Glutamatergic neuron (in vitro differentiated cells): ENCODE data around the gene NFKBIE. TPM values are rescaled to one million over a fixed set of nuclear protein-coding genes. Genes with fewer than 3 reads are reported as not detected.

ENCODE experiments used
- DNase-seq: peaks from one replicate; pipeline ENCODE4 v3.0.0; 2022
- H3K27ac Mint-ChIP-seq: one replicate; pipeline ENCODE4 v1.8.0; 2020; ENCODE audit warnings: mild to moderate bottlenecking, mixed read lengths, inconsistent platforms; ENCODE audit not compliant: unreplicated experiment
- H3K27me3 Mint-ChIP-seq: one replicate; pipeline ENCODE4 v1.8.0; 2020; ENCODE audit warnings: mild to moderate bottlenecking, moderate library complexity, mixed read lengths, inconsistent platforms; ENCODE audit not compliant: unreplicated experiment
- H3K36me3 Mint-ChIP-seq: one replicate; pipeline ENCODE4 v1.8.0; 2020; ENCODE audit warnings: mild to moderate bottlenecking, mixed read lengths, inconsistent platforms; ENCODE audit not compliant: unreplicated experiment
- H3K4me1 Mint-ChIP-seq: one replicate; pipeline ENCODE4 v1.8.0; 2020; ENCODE audit warnings: mild to moderate bottlenecking, low read depth, mixed read lengths, inconsistent platforms; ENCODE audit not compliant: unreplicated experiment
- H3K4me3 Mint-ChIP-seq: one replicate; pipeline ENCODE4 v1.8.0; 2020; ENCODE audit warnings: mild to moderate bottlenecking, mixed read lengths, inconsistent platforms; ENCODE audit not compliant: unreplicated experiment
- H3K9me3 Mint-ChIP-seq: one replicate; pipeline ENCODE4 v1.8.0; 2020; ENCODE audit warnings: mild to moderate bottlenecking, moderate library complexity, mixed read lengths, inconsistent platforms; ENCODE audit not compliant: unreplicated experiment
- CTCF ChIP-seq: fragments of 200-600 bp; sonication (generic); IDR thresholded peaks from one replicate; pipeline ENCODE4 v1.5.0; 2021; ENCODE audit not compliant: partially characterized antibody, unreplicated experiment
- total RNA-seq: library from RNA; stranded (reverse); fragmentation: NEBNext Ultra II Directional; extraction: Animal tissue kit (Norgen Biotek cat#: 25700); gene quantifications from one replicate; pipeline ENCODE4 v1.2.1, GENCODE V29; 2021; ENCODE audit not compliant: unreplicated experiment

Gene NFKBIE
- total RNA-seq, 1 donor from 2014 or later, result 15.3 TPM

GRCh38 chr6:44257753-44258324 lies 7.5 kb downstream of the NFKBIE start:
- Mint-ChIP-seq H3K36me3 (peaks cover 6% of the 10 kb centered on the region), H3K4me1 (peaks cover 28% of the 10 kb centered on the region), H3K27me3 (peaks cover 14% of the 10 kb centered on the region), H3K9me3 (peaks cover 19% of the 10 kb centered on the region), H3K27ac (peak overlapping the region; percentile 97), H3K4me3 (peak overlapping the region; percentile 91)
- TF ChIP-seq CTCF, result peak; percentile 37
- no peak for DNase-seq

- H3K9me3 Mint-ChIP-seq, result peaks cover 19% of the 10 kb centered on the region
- H3K27ac Mint-ChIP-seq, result peak within 1 kb of the TSS; percentile 98
- peak; percentile 87 for DNase-seq
- H3K4me3 Mint-ChIP-seq, result peak within 1 kb of the TSS; percentile 100
- H3K4me1 Mint-ChIP-seq, result peaks cover 27% of the 10 kb centered on the region
- TF ChIP-seq CTCF, result peak; percentile 78
- H3K27me3 Mint-ChIP-seq, result peaks cover 14% of the 10 kb centered on the region
- peaks cover 6% of the 10 kb centered on the region for H3K36me3 Mint-ChIP-seq
These were observed 8.2 kb downstream of the NFKBIE start, which contains the start of gene SLC35B2 for GRCh38 chr6:44257025-44257752. SLC35B2 (minus strand) TSS chr6:44257528; CDS start chr6:44257410, 118 bp downstream.

GRCh38 chr6:44256775-44257024 lies 8.7 kb downstream of the NFKBIE start:
- no peak for DNase-seq
- no peak for TF ChIP-seq CTCF

GRCh38 chr6:44255871-44256774 lies 9.2 kb downstream of the NFKBIE start:
- H3K27me3 Mint-ChIP-seq, result peaks cover 14% of the 10 kb centered on the region
- TF ChIP-seq CTCF, result no peak
- peaks cover 9% of the 10 kb centered on the region for H3K36me3 Mint-ChIP-seq
- H3K27ac Mint-ChIP-seq, result peak overlapping the region; percentile 98
- H3K9me3 Mint-ChIP-seq, result peaks cover 19% of the 10 kb centered on the region
- DNase-seq, result no peak
- peaks cover 30% of the 10 kb centered on the region for H3K4me1 Mint-ChIP-seq
- H3K4me3 Mint-ChIP-seq, result peak overlapping the region; percentile 100

More at GRCh38 chr6:44256775-44257024, 8.7 kb downstream of the NFKBIE start:
- H3K4me3 Mint-ChIP-seq, result peak overlapping the region; percentile 100
- peaks cover 19% of the 10 kb centered on the region for H3K9me3 Mint-ChIP-seq
- H3K27me3 Mint-ChIP-seq, result peaks cover 14% of the 10 kb centered on the region
- peak overlapping the region; percentile 98 for H3K27ac Mint-ChIP-seq
- H3K36me3 Mint-ChIP-seq, result peaks cover 9% of the 10 kb centered on the region
- H3K4me1 Mint-ChIP-seq, result peaks cover 29% of the 10 kb centered on the region
